Measurements from ENCODE around the gene TNNT1.
"Not testable (repeated sequence)": the region's sequence is repeated elsewhere in the genome, so short reads cannot be mapped to it uniquely, and the experiment has no call there.

DNA sequence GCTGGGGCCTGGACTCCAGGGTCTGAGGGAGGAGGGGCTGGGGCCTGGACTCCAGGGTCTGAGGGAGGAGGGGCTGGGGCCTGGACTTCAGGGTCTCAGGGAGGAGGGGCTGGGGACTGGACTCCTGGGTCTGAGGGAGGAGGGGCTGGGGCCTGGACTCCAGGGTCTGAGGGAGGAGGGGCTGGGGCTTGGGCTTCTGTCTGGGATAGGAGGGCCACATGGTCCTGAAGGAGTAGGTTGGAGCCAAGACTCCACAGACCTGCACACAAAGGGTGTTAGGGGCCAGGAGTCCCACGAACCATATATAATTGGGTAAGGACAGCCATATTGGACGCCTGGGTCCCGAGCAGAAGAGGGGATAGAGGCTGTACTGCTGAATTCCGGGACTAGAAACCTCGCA lies 6.8 kb upstream of the TNNT1 start:
- TF ChIP-seq, protein P1, sequence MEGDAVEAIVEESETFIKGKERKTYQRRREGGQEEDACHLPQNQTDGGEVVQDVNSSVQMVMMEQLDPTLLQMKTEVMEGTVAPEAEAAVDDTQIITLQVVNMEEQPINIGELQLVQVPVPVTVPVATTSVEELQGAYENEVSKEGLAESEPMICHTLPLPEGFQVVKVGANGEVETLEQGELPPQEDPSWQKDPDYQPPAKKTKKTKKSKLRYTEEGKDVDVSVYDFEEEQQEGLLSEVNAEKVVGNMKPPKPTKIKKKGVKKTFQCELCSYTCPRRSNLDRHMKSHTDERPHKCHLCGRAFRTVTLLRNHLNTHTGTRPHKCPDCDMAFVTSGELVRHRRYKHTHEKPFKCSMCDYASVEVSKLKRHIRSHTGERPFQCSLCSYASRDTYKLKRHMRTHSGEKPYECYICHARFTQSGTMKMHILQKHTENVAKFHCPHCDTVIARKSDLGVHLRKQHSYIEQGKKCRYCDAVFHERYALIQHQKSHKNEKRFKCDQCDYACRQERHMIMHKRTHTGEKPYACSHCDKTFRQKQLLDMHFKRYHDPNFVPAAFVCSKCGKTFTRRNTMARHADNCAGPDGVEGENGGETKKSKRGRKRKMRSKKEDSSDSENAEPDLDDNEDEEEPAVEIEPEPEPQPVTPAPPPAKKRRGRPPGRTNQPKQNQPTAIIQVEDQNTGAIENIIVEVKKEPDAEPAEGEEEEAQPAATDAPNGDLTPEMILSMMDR (conservative IDR thresholded peaks at IDR 0.05; ENCODE audit: low read length), result not testable (repeated sequence)
- not testable (repeated sequence) for TF ChIP-seq EZH2phosphoT487 (IDR thresholded peaks at IDR 0.05; ENCODE audit: borderline replicate concordance)

Measured in Loucy (cell line).